Right cardiac atrium (tissue), 5 donors: ENCODE results near the gene TTLL5. TPM values are rescaled to one million over a fixed set of nuclear protein-coding genes. Genes with fewer than 3 reads are reported as not detected.

Experiments used
- ATAC-seq, 2 donors: fragments of 200-7000 bp; cut with Tn5 transposase; one replicate each; pipeline versions ENCODE4 v1.8.0 to v1.9.1; 2020; ENCODE audit warnings: moderate library complexity in 2 of 2, mild to moderate bottlenecking in 1 of 2
- DNase-seq, 3 donors: peaks; one replicate each; pipeline ENCODE4 v3.0.0-alpha.2; 2020
- H3K27ac ChIP-seq: one replicate; pipeline ENCODE4 v1.5.1; 2013; ENCODE audit warnings: mild to moderate bottlenecking, low read length, control low read depth, moderate library complexity
- H3K27me3 ChIP-seq: one replicate; pipeline ENCODE4 v1.6.1; 2013; ENCODE audit not compliant: control insufficient read depth, insufficient read depth
- H3K4me1 ChIP-seq: one replicate; pipeline ENCODE4 v1.6.1; 2013; ENCODE audit warnings: low read length; ENCODE audit not compliant: control insufficient read depth, insufficient read depth
- H3K4me3 ChIP-seq: one replicate; pipeline ENCODE4 v1.5.1; 2013; ENCODE audit warnings: low read length, control low read depth
- H3K9me3 ChIP-seq: one replicate; pipeline ENCODE4 v1.6.1; 2013; ENCODE audit warnings: low read length; ENCODE audit not compliant: control insufficient read depth
- WGBS: extraction: QIAGEN DNeasy Blood & Tissue Kit; methylation state at CpG from one replicate; pipeline ENCODE4 v1.1.7; 2013; 5-methylcytosine and 5-hydroxymethylcytosine counted together
- intact Hi-C, 4 donors: fragments of 100-400 bp; cut with DNase I; formaldehyde crosslinking; loops; one replicate each; pipeline versions ENCODE4 v1.11.0 to v1.14.0; 2022 to 2023
- polyA plus RNA-seq: library from polyadenylated mRNA; stranded (reverse); fragments of 200-250 nt; gene quantifications from one replicate; pipeline ENCODE4 v1.2.3, GENCODE V29; 2013
- total RNA-seq, 4 donors: library from RNA; stranded (reverse); fragmentation: NEBNext Ultra II Directional; extraction: Animal tissue kit (Norgen Biotek cat#: 25700); gene quantifications; one replicate each; pipeline ENCODE4 v1.2.1, GENCODE V29; 2021
- donor health status: healthy with polysubstance abuse.
- donor health status: DM: no; HTN: yes; CAD: no.
- donor health status: DM: no; HTN: no; CAD: no.
- donor health status: DM: no; HTN: yes; CAD: no; lungs with severe emphysema.
- donor health status: DM: yes; HTN: yes; CAD: no.

TTLL5 gene
- total and polyA plus RNA-seq, 5 donors, result 8.0 to 22.2 (median 20.0) TPM

DNA sequence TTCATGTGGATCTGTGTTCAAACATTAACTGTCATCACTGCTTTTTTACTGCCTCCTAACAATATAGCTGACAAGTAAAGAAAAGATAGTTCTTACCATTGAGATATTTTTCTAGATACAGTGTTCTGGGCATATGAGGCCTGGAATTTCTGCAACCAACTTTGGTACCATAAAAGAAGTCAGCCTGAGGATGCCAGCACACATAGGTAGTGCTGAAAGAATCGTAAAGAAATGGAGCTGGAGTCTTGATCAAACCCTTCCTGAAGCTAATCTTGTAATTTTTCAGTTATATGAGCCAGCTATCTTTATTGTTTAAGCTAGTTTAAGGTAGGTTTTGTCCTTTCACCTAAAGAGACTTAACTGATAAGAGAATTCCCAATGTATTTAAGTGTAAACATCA, 11.7 kb upstream of the TTLL5 start:
- peaks cover 3% of the 10 kb centered on the region for H3K4me1 ChIP-seq
- DNase-seq (no peak), ATAC-seq (no peak)
- intact Hi-C loops, result no loop called here
- H3K27me3 ChIP-seq, result no peaks in the 10 kb centered on the region
- H3K4me3 ChIP-seq, result no peak overlapping the region
- H3K27ac ChIP-seq, result no peak overlapping the region
- H3K9me3 ChIP-seq, result no peaks in the 10 kb centered on the region
- 93% methylated on average over 1 of the region's 1 CpG for WGBS

DNA sequence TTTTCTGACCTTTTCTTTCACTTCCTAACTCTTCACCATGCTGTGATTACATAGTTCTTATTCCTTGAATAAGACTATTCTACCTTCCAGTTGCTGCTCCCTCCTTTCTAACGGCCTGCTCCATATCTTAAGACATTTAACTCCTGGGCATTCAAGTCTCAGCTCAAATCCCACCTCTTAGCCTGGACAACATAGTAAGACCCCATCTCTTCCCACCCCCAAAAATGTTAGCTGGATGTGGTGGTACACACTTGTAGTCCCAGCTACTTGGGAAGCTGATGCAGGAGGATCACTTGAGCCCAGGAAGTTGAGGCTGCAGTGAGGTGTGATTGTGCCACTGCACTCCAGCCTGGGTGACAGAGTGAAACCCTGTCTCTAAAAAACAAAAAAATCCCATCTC, 11.3 kb upstream of the TTLL5 start:
- intact Hi-C loops, result loop anchor here in 1 of 4 donors (2.0 kb wide), 1 partner anchor 71 kb away; the partner anchor contains the start of gene FLVCR2
- WGBS, result 98% methylated on average over 1 of the region's 1 CpG
- H3K4me1 ChIP-seq, result peaks cover 3% of the 10 kb centered on the region
- H3K4me3 ChIP-seq, result no peak overlapping the region
- DNase-seq (no peak), ATAC-seq (no peak)
- H3K9me3 ChIP-seq, result no peaks in the 10 kb centered on the region
- H3K27me3 ChIP-seq, result no peaks in the 10 kb centered on the region
- no peak overlapping the region for H3K27ac ChIP-seq

DNA sequence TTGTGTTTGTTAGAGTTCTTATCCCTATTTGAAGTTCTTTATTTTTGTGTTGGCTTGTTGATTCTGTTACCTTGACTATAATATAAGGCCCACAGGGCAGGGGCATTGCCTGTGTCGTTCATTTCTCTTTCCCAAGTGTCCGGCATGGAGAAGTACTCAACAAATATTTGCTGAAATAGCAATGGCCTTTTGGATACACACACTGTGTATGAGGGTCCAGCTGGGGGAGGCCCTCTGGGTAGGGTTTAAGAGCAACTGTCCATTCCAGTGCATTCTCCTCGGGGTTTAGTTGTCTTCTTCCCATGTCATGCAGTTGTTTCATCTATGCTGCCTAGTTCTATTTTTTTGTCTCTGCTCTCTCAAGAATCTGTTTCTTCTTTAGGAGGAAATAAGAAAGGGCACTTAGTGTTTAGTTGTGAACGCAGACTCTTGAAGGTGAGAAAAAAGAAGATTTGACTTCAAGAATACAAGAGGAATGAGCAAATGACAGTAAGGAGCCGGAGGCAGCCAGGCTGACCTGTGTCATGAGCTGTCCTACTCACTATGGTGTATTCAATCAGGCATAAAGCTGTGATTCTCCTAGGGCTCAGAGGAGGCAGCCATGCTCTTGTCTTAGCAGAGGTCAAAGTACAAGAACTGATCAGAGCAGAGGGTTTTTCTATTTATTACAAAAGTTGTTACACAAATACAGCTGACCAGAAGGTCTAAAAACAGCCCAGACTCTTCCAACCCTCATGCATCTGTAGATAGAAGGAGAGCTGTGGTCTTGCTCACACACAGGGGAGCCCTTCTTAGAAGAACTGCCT, 10.6 kb upstream of the TTLL5 start:
- DNase-seq (no peak), ATAC-seq (no peak)
- Histone ChIP-seq H3K27me3 (no peaks in the 10 kb centered on the region), H3K27ac (no peak overlapping the region), H3K4me3 (no peak overlapping the region), H3K4me1 (peaks cover 3% of the 10 kb centered on the region), H3K9me3 (no peaks in the 10 kb centered on the region)
- 91% methylated on average over 5 of the region's 5 CpGs for WGBS
- intact Hi-C loops, result loop anchor here in 1 of 4 donors (2.0 kb wide), 1 partner anchor 72 kb away; the partner anchor contains the start of gene FLVCR2

DNA sequence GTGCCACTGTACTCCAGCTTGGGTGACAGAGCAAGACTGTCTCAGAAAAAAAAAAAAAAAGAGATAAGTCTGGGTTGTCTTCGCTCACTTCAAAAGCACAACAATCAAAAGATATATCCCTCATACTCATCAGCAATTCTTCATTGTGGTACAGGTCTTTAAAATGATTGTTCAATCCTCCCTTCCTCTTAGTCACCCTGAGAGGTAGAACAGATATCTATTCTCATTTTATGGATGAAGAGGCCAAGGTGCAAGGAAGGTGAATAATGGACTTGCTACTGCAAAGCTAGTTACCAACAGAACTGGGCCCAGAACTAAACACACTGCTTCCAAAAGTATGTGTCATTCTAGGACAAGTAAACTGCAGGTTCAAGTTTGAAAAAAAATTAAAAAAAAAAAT, 7.5 kb upstream of the TTLL5 start:
- H3K4me1 ChIP-seq, result no peaks in the 10 kb centered on the region
- ATAC-seq (no peak), DNase-seq (no peak)
- H3K27me3 ChIP-seq, result no peaks in the 10 kb centered on the region
- WGBS, result 86% methylated on average over 1 of the region's 1 CpG
- no peak overlapping the region for H3K27ac ChIP-seq
- H3K4me3 ChIP-seq, result no peak overlapping the region
- H3K9me3 ChIP-seq, result no peaks in the 10 kb centered on the region
- intact Hi-C loops, result no loop called here

DNA sequence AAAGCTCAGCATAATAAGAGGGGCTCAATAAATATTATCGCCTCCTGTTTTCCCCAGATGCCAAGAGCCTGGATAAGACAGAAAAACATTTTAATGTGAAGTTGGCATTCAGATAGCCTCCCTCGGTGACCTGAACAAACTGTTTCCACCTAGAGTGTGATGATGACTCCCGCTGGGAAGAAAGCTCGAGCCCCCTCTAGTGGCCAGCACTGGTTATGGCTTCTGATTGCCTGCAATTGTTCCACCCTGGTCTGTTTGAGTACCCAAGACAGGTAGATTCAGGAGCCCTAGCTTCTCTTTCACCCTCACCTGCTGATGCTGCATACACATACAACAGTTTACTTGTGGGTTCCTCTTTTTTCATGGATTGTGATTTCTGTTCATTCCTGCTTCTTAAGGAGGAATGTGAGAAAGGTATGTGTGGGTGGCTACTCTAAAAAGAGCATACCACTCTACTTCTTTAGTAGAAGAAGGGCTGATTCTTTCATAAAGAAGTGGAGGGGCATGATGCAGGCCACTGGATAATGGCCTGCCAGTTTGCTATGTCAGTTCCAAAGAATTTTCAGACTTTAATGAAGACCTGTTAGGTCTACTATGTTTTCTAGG, 6.8 kb upstream of the TTLL5 start:
- H3K27me3 ChIP-seq, result no peaks in the 10 kb centered on the region
- no peak overlapping the region for H3K4me3 ChIP-seq
- H3K4me1 ChIP-seq, result no peaks in the 10 kb centered on the region
- DNase-seq (peak; percentile 73 to 89 (median 85)), ATAC-seq (peak; percentile 81 to 86)
- 3% methylated on average over 4 of the region's 4 CpGs for WGBS
- intact Hi-C loops, result loop anchor here in 3 of 4 donors (2.0 kb wide), 2 partner anchors 75 to 77 kb away; partner anchors contain the start of gene FLVCR2 (in 2 of the 3)
- no peaks in the 10 kb centered on the region for H3K9me3 ChIP-seq
- H3K27ac ChIP-seq, result no peak overlapping the region

DNA sequence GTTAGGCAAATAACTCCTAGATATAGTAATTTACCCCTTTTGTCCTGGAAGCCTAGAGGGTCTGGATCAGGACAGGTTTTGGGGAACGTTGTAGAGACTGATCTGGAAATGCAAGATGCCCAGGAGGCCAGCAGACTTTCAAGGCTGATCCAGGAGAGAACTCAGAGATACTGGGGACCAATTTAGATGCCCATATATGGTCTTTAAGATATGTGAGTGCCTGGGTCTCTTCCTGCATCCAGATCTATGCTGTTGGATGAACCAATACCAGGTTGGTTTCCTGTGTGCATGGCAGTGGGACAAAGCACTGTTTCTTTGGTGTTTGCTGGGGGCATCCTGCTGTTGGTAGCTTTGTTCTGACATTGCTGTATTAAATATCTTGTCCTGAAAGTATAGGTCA, 5.8 kb upstream of the TTLL5 start:
- H3K9me3 ChIP-seq, result no peaks in the 10 kb centered on the region
- no peak overlapping the region for H3K4me3 ChIP-seq
- DNase-seq (no peak), ATAC-seq (no peak)
- no peaks in the 10 kb centered on the region for H3K4me1 ChIP-seq
- H3K27me3 ChIP-seq, result no peaks in the 10 kb centered on the region
- WGBS, result 0% methylated on average over 1 of the region's 1 CpG
- intact Hi-C loops, result loop anchor here in 3 of 4 donors (2.0 kb wide), 2 partner anchors 76 to 78 kb away; partner anchors contain the start of gene FLVCR2 (in 2 of the 3)
- no peak overlapping the region for H3K27ac ChIP-seq

DNA sequence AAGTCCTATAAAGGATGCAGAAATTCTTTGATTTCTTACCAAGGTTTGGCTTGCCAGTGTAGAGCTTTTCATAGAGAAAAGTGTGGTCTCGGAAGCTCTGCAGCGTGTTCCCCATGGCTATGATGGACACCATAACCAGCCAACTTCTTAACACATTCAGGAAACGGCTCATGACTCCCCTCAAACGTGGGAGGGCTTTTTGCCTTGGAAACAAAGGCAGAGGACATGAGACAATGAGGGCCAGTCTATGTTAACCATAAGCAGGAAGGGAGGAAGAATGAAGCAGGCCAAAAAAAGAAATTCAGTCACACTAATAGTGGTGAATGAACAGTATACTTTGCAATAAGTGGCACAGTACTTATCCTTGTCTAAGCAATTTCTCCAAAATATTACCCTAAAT, 3.7 kb upstream of the TTLL5 start:
- no peaks in the 10 kb centered on the region for H3K27me3 ChIP-seq
- DNase-seq (no peak), ATAC-seq (no peak)
- no peak overlapping the region for H3K4me3 ChIP-seq
- no peaks in the 10 kb centered on the region for H3K9me3 ChIP-seq
- H3K27ac ChIP-seq, result no peak overlapping the region
- H3K4me1 ChIP-seq, result no peaks in the 10 kb centered on the region
- 61% methylated on average over 4 of the region's 4 CpGs for WGBS
- intact Hi-C loops, result no loop called here

DNA sequence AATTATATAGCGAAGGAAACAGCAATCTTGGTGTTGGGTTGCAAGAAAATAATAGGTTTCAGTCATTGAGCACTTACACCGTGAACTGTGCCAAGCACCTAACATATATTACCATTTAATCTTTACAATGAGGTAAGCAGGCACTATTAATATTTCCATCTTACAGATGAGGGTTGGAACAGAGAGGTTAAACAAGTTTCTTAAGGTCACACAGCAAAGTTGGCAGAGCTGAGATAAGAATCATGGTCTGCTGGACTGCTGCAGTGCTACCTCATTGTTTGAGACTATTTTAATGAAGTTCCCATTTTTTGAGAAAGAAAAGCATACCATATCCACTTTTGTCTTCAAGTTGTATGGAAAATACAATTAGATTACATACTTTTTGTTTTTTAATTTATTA, 2.1 kb upstream of the TTLL5 start:
- WGBS, result 95% methylated on average over 2 of the region's 2 CpGs
- intact Hi-C loops, result no loop called here
- no peak overlapping the region for H3K27ac ChIP-seq

DNA sequence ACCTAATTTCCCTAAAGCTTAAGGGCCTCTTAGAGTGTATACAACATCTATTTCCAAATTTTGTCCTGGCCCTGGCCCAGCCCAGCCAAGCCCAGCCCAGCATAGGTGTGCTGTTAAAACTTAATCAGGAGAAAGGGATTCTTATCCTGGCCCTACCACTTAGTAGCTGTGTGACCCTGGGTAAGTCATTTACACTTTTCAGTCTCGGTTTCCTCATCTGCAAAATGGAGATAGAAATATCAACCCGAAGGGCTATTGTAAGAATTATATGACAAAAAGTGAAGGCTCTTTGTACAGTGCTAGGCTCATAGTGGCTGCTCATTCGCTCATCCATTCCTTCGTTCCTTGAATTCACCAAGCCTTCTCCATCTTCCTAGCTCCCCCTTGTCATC, 812 bp upstream of the TTLL5 start:
- ATAC-seq (no peak), DNase-seq (peak in 1 of 3 donors; percentile 43)
- intact Hi-C loops, result no loop called here
- Histone ChIP-seq H3K27ac (peak overlapping the region; percentile 73), H3K4me1 (no peaks in the 10 kb centered on the region), H3K27me3 (no peaks in the 10 kb centered on the region), H3K9me3 (no peaks in the 10 kb centered on the region), H3K4me3 (peak overlapping the region; percentile 83)
- 22% methylated on average over 4 of the region's 4 CpGs for WGBS

More for the DNA sequence above, 2.1 kb upstream of the TTLL5 start:
- Histone ChIP-seq H3K27me3 (no peaks in the 10 kb centered on the region), H3K4me3 (no peak overlapping the region), H3K4me1 (no peaks in the 10 kb centered on the region), H3K9me3 (no peaks in the 10 kb centered on the region)
- DNase-seq (no peak), ATAC-seq (no peak)

DNA sequence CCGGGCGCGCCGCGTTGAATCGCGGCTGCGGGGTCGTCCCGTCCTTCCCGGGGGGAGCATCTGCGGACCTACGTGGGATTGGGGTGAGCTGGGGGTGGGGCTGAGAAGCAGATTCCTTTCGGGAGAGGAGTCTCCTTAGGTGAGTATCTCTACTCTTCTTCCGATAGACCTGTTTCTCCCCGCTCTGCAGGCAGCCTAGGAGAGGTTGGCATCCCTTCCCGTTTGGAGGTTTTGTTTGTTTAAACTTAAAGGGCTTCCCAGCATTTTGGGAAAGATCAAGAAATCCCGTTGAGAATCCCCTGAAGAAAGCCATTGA, 411 bp downstream of the TTLL5 start:
- peak overlapping the region; percentile 53 for H3K27ac ChIP-seq
- ATAC-seq, result no peak
- WGBS, result under 1% methylated on average over 18 of the region's 18 CpGs

DNA sequence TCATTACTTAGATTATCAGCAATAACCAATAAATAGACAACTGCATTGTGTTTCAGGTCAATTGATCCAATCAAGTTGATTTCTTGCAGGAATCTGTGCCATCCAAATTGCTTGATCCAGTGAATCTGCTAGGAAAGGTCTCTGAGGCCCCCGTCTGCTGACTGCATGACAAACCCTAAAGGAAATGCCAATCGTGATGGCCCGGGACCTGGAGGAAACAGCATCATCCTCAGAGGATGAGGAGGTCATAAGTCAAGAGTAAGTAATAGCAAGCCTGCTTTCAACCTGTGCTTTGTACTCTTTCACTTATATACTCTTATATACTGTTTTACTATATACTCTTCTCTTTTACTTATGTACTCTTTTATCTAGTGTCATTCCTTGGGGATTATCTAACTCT, 1.9 kb downstream of the TTLL5 start:
- DNase-seq (no peak), ATAC-seq (no peak)
- H3K9me3 ChIP-seq, result no peaks in the 10 kb centered on the region
- no peak overlapping the region for H3K27ac ChIP-seq
- intact Hi-C loops, result no loop called here
- H3K4me1 ChIP-seq, result no peaks in the 10 kb centered on the region
- 61% methylated on average over 3 of the region's 3 CpGs for WGBS
- H3K4me3 ChIP-seq, result no peak overlapping the region
- H3K27me3 ChIP-seq, result no peaks in the 10 kb centered on the region

More for the DNA sequence above, 411 bp downstream of the TTLL5 start:
- DNase-seq, result no peak
- Histone ChIP-seq H3K4me1 (no peaks in the 10 kb centered on the region), H3K27me3 (no peaks in the 10 kb centered on the region), H3K4me3 (peak overlapping the region; percentile 83), H3K9me3 (no peaks in the 10 kb centered on the region)
- intact Hi-C loops, result no loop called here
